GM21576 (cell line): ENCODE measurements around the gene TOR1B.
"Not testable (repeated sequence)": the region's sequence is repeated elsewhere in the genome, so short reads cannot be mapped to it uniquely, and the experiment has no call there.

Experiments used
- ATAC-seq: cut with Tn5 transposase; IDR thresholded peaks from one replicate; pipeline ENCODE4 v1.9.1; 2021; ENCODE audit warnings: mild to moderate bottlenecking, moderate library complexity; ENCODE audit not compliant: unreplicated experiment

The TOR1B gene

GRCh38 chr9:129776096-129776495 is 26.9 kb upstream of the TOR1B start:
- ATAC-seq, result not testable (repeated sequence)

- ATAC-seq, result no peak
Measured at GRCh38 chr9:129776566-129776937, 26.4 kb upstream of the TOR1B start.

GRCh38 chr9:129776938-129777768 is 25.8 kb upstream of the TOR1B start:
- ATAC-seq, result no peak

- no peak for ATAC-seq
Measured at GRCh38 chr9:129777769-129778130, 25.2 kb upstream of the TOR1B start.

DNA sequence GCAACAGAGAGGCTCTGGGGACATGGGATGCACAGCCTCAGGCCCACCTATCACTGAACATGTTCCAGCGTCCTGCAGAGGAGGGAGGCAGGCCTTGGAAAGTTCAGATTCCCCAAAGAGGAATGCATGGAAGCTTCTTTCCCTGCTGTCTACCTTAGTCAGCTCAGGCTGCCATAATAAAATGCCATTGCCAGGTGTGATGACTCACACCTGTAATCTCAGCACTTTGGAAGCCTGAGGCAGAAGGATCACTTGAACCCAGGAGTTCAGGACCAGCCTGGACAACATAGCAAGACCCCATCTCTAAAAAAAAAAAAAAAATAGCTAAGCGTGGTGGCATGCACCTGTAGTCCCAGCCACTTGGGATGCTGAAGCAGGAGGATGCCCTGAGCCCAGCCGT is 24.5 kb upstream of the TOR1B start:
- ATAC-seq, result no peak

DNA sequence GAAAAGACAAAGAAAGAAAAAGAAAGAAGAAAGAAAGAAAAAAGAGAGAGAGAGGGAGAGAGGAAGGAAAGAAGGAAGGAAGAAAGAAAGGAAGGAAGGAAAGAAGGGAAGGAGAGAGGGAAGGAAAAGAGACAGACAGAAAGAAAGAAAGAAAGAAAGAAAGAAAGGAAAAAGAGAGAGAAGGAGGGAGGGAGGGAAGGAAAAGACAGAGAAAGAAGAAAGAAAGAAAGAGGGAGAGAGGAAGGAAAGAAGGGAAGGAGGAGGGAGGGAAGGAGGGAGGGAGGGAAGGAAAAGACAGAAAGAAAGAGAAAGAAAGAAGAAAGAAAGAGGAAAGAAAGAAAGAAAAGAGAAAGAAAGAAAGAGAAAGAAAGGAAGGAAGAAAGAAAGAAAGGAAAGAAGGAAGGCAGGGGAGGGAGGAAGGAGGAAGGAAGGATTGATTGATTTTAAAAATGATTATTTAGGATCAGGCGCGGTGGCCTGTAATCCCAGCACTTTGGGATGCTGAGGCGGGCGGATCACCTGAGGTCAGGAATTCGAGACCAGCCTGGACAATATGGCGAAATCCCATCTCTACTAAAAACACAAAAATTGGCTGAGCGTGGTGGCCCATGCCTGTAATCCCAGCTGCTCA is 23.3 kb upstream of the TOR1B start:
- ATAC-seq, result no peak

DNA sequence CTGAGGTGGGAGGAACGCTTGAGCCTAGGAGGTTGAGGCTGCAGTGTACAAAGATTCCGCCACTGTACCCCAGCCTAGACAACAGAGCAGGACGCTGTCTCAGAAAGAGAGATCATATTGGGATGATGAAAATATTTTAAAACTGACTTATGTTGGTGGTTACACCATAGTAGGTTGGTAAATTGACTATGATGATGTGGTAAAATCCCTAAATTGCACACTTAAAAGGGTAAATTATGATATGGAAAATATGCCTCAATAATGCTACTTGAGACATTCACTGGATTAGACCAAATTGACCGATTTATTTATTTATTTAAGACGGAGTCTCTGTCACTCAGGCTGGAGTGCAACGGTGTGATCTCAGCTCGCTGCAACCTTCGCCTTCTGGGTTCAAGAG is 21.9 kb upstream of the TOR1B start:
- no peak for ATAC-seq

- no peak for ATAC-seq
Measured at GRCh38 chr9:129781981-129782380, 21.0 kb upstream of the TOR1B start.

DNA sequence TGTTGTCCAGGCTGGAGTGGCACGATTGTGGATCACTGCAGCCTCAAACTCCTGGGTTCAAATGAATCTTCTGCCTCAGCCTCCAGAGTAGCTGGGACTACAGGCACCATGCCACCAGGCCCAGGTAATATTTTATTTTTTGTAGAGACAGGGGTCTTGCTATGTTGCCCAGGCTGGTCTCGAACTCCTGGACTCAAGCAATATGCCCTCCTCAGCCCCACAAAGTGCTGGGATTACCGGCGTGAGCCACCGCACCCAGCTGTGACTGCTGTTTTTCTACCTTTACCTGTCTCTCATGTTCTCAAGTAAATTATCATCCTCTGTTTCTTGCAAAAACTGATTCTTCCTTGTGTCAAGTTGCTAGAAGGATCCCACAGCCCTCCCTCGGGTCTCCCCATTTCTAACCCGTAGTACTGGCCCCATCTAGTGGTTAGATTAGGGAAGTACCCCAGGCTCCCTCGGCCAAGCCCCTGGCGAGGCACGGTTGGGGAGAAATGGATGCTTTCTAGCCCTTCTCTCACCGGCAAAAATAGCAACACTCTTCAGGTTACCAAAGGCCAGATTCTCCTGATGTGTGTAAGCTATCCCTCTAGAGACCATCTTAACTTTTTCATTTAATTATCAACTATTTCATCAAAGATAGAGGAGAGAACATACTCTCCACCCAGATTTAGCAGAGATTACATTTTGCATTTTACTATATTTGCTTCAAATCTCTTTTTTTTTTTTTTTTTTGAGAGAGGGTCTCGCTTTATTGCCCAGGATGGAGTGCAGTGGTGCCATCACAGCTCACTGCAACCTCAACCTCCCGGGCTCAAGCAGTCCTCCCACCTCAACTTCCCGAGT is 19.2 kb upstream of the TOR1B start:
- peak; percentile 50 for ATAC-seq

GRCh38 chr9:129784970-129785369 is 18.0 kb upstream of the TOR1B start:
- not testable (repeated sequence) for ATAC-seq

GRCh38 chr9:129785866-129786265 is 17.1 kb upstream of the TOR1B start:
- no peak for ATAC-seq

DNA sequence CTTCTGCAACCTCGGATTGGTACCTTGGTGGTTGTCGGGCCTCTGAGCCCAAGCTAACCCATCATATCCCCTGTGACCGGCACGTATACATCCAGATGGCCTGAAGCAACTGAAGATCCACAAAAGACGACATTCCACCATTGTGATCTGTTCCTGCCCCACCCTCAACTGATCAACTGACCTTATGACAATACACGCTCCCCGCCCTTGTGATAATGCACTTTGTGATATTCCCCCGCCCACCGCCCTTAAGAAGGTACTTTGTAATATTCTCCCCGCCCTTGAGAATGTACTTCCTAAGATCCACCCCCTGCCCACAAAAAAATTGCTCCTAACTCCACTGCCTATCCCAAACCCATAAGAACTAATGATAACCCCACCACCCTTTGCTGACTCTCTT is 16.5 kb upstream of the TOR1B start:
- ATAC-seq, result no peak

DNA sequence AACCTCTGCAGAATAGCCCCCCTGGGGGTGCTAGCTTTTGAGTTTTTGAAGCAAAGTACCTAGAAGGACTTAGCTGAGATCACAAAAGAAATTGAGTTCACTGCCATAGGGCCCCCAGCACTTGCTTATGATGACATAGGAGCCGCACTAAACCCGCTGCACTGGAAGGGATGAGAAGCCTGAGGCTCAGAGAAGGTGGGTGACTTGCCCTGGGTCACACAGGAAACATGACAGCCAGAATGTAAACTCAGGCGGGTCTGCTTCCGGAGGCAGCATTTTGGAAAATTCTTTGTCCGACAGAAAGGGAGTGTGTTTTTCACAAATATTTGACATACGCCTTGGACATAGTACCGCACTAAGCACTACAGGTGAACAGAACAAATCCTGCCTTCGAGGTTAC is 8.4 kb upstream of the TOR1B start:
- no peak for ATAC-seq

- ATAC-seq, result not testable (repeated sequence)
Measured at GRCh38 chr9:129796029-129796428, 7.0 kb upstream of the TOR1B start.

DNA sequence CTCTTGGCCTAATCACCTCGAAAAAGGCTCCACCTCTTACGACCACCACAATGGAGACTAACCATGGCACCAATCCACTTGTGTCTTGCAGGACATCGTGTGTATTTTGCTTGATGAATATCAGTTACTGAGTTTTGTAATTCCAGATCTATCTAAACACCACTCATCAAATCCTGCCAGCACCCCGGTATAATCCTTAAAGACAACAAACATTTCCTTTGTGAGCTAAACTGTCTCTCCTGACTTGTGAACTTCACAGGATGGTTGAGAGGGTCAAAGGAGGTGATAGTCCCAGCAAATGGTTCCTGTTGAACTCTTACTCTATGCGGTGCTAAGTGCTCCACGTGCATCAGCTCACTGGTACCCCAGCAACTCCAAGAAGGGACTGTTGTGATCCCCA is 4.0 kb upstream of the TOR1B start:
- no peak for ATAC-seq

GRCh38 chr9:129801504-129801903 is 1.5 kb upstream of the TOR1B start:
- no peak for ATAC-seq

GRCh38 chr9:129803676-129804060 is 684 bp downstream of the TOR1B start:
- peak; percentile 3 for ATAC-seq

DNA sequence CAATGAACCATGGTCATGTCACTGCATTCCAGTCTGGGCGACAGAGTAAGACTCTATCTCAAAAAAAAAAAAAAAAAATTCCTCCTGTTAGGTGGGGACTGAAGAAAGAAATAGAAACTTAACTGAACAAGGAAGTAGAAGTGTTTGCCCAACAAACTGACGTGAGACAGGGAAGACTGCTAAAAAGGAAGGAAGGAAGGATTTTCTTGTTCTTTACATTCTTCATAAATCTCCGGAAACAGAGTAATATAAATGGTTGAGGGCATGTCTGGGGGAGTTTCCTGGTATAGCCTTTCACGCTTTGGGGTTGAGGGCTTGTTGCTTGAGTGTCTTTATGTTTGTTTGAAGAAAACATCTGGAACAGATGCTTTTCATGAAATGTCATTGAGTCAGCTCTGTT is 3.1 kb downstream of the TOR1B start:
- ATAC-seq, result no peak

GRCh38 chr9:129809346-129809745 is 6.4 kb downstream of the TOR1B start:
- ATAC-seq, result no peak

- no peak for ATAC-seq
Measured at GRCh38 chr9:129810116-129810515, 7.1 kb downstream of the TOR1B start.

GRCh38 chr9:129810788-129811187 is 7.8 kb downstream of the TOR1B start:
- ATAC-seq, result no peak

DNA sequence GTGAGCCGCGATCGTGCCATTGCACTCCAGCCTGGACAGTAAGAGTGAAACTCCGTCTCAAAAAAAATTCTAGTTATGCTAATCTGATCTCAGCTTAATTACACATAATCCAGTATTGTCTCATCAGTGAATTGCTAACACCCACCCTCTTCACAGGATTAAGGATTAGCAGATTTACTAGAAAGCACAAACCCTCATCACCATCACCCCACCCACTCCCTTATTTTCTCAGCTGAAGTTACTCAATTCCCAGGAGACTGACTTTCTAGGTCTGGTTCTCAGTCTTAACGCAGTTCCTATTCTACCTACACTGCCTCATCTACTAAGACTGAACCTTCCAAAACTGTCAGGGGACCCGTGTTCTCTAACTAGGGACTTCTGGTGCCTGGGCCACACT is 9.0 kb downstream of the TOR1B start:
- ATAC-seq, result no peak
